Large intestine (tissue), 3 donors: ENCODE data around the gene STARD7. TPM values are rescaled to one million over a fixed set of nuclear protein-coding genes. Genes with fewer than 3 reads are reported as not detected.
"Not testable (repeated sequence)": the region's sequence is repeated elsewhere in the genome, so short reads cannot be mapped to it uniquely, and the experiment has no call there.

Experiments used
- DNase-seq, 2 donors: peaks; one replicate each; pipeline versions ENCODE4 v3.0.0 to v3.0.0-alpha.2; 2013
- H3K27ac ChIP-seq: one replicate; pipeline ENCODE4 v1.5.1; 2013; ENCODE audit warnings: low read length
- H3K27me3 ChIP-seq: 2 replicates; pipeline ENCODE4 v1.6.1; 2013; ENCODE audit warnings: low read length; ENCODE audit not compliant: control insufficient read depth, insufficient read depth
- H3K36me3 ChIP-seq: 2 replicates; pipeline ENCODE4 v1.6.1; 2013; ENCODE audit warnings: low read length; ENCODE audit not compliant: control insufficient read depth, insufficient read depth
- H3K4me1 ChIP-seq: one replicate; pipeline ENCODE4 v1.6.1; 2013; ENCODE audit warnings: low read length; ENCODE audit not compliant: control insufficient read depth, insufficient read depth
- H3K4me3 ChIP-seq: one replicate; pipeline ENCODE4 v1.5.1; 2013; ENCODE audit warnings: low read length
- H3K9me3 ChIP-seq: one replicate; pipeline ENCODE4 v1.6.1; 2013; ENCODE audit warnings: mild to moderate bottlenecking, low read depth, low read length, moderate library complexity; ENCODE audit not compliant: control insufficient read depth
- WGBS: methylation state at CpG from one replicate; pipeline ENCODE4 v1.1.5; 2013; ENCODE audit warnings: low lambda C conversion rate; ENCODE audit not compliant: insufficient coverage; 5-methylcytosine and 5-hydroxymethylcytosine counted together
- polyA plus RNA-seq: library from polyadenylated mRNA; unstranded; fragments of 120-200 nt; gene quantifications from one replicate; pipeline ENCODE4 v1.2.1, GENCODE V29; 2013

The STARD7 gene
- polyA plus RNA-seq, 1 donor: 121 TPM

DNA sequence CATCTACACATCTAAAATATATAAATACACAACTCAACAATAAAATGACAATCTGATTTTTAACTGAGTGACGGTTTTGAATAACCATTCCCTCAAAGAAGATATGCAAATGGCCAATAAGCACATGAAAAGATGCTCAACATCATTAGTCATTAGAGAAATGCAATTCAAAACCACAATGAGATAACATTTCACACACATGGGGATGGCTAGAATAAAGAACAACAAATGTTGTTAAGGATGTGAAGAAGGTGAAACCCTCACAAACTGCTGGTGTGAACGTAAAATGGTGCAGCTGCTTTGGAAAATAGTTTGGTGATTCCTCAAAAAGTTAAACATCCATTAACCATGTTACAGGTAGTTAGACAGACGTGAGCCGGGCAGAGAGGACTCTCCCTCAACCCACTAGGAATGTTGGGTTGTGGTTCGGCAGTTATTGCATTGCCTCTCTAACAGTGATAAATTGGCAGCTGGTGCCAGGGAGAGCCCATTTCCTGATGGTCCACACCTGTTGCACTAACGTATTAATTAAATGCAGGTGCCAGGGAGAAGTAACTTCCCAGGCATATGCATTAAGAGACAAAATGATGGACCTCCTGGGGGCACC lies 41.1 kb downstream of the STARD7 start:
- Histone ChIP-seq H3K4me3 (no peak overlapping the region), H3K36me3 (no peaks in the 10 kb centered on the region), H3K27ac (no peak overlapping the region), H3K9me3 (no peaks in the 10 kb centered on the region), H3K27me3 (no peaks in the 10 kb centered on the region), H3K4me1 (no peaks in the 10 kb centered on the region)
- no peak for DNase-seq
- WGBS: 80% methylated on average over 1 of the region's 6 CpGs

DNA sequence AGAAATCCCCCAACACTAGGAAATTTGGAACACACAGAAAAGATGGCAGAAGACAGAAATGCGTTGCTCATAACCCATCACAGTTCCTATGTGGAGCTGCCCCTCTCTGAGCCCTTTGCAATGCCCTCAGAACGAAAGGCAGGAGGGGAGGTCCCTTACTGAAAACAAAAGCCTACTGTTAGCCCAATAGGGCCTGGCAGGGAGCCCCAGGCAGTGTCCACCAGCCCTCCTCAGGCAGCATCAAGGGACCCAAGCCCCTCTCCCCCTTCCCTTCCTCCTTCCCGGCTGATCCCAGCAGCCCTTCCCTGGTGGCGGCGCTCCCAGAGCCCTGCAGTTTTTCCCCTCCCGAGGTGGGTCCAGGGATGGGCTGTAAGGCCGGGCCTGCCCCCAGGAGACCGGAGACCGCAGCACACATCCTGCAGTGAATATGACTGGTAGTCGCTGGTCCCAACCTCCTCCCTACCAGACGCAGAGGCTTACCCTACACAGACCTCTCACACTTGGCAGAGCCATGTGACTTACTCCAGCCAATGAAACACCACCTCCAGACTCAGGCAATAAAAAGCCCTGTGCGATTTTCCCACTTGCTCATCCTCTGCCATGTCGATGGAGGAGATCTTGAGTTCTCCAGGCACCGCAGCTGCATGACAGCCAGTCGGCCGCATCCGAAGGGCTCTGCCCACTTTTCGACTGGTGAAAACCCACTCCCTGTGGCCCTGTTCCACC lies 44.0 kb downstream of the STARD7 start:
- H3K4me3 ChIP-seq: no peak overlapping the region
- no peaks in the 10 kb centered on the region for H3K36me3 ChIP-seq
- no peak overlapping the region for H3K27ac ChIP-seq
- H3K27me3 ChIP-seq: no peaks in the 10 kb centered on the region
- no peaks in the 10 kb centered on the region for H3K9me3 ChIP-seq
- no peak for DNase-seq
- no peaks in the 10 kb centered on the region for H3K4me1 ChIP-seq
- no CpG with 5 or more reads among the region's 18 CpGs for WGBS

DNA sequence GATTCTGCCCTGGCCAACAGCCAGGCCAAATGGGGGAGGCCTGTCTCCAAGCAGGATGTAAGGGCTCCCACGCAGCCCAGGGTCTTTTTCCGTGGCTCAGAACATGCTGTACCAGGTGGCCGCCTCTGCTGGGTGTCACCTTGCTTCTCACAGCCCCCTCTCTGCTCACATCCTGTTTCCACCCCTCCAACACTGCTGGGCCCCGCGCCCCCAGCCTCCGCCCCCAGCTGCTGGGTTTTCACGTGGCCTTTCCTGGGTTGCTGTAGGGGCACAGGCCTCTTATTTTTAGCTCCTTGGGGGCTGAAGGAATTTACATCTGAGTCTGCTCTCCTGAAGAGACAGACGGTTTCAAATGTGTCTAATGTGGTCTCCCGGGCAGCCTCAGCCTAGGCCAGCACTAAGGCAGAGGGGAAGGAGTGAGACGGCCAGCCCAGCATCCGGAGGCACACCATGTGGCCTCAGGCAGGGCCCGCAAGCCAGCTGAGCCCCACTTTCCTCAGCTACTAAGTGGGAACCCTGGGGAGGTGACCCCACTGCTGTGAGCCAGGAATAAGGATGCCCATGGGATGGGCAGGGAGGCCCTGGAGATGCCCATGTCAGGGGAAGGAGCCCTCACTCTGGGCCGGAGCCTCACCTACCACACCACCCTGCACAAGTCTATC lies 44.7 kb downstream of the STARD7 start:
- Histone ChIP-seq H3K4me3 (no peak overlapping the region), H3K4me1 (no peaks in the 10 kb centered on the region), H3K27ac (no peak overlapping the region), H3K27me3 (no peaks in the 10 kb centered on the region), H3K36me3 (no peaks in the 10 kb centered on the region), H3K9me3 (no peaks in the 10 kb centered on the region)
- no CpG with 5 or more reads among the region's 13 CpGs for WGBS
- no peak for DNase-seq

DNA sequence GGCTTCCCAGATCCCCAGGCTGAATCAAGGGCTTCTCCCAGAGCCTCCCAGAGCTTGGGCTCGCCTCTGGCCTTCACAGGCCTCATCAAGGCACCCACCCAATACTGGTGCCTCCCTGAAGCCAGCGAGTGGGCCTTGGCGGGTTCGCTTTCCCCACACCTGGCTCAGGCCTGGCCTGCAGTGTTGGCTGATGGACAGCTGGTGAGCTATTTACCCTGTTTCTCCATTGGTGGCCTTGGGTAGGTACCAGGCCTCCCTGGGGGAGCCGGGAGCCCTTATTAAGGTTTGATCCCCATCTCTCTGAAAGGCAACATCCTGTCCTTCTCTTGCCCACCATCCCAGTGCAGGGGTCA lies 45.2 kb downstream of the STARD7 start:
- H3K4me3 ChIP-seq: no peak overlapping the region

DNA sequence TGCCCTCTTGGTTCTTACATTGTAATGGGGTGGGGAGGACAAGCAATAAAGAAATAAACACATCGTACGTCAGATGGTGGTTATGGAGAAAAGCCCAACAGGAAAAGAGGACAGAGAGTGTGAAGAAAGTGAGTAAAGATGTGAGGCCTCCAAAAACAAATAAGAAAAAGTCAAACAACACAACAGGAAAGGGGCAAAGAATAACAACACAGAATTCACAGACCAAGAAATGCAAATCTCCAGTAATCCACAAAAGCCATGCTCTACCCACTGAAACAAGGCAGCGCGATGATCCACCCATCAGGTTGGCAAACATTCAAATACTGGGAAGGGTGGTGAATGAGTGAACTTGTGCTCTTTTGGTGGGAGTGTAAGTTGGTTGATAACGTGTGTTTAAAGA lies 46.7 kb downstream of the STARD7 start:
- Histone ChIP-seq H3K36me3 (no peaks in the 10 kb centered on the region), H3K4me3 (no peak overlapping the region), H3K27me3 (no peaks in the 10 kb centered on the region), H3K9me3 (no peaks in the 10 kb centered on the region), H3K27ac (no peak overlapping the region), H3K4me1 (no peaks in the 10 kb centered on the region)
- 45% methylated on average over 2 of the region's 5 CpGs for WGBS
- no peak for DNase-seq

More for the DNA sequence above, 45.2 kb downstream of the STARD7 start:
- no CpG with 5 or more reads among the region's 5 CpGs for WGBS
- DNase-seq: no peak
- Histone ChIP-seq H3K36me3 (no peaks in the 10 kb centered on the region), H3K27me3 (no peaks in the 10 kb centered on the region), H3K4me1 (no peaks in the 10 kb centered on the region), H3K9me3 (no peaks in the 10 kb centered on the region), H3K27ac (no peak overlapping the region)

DNA sequence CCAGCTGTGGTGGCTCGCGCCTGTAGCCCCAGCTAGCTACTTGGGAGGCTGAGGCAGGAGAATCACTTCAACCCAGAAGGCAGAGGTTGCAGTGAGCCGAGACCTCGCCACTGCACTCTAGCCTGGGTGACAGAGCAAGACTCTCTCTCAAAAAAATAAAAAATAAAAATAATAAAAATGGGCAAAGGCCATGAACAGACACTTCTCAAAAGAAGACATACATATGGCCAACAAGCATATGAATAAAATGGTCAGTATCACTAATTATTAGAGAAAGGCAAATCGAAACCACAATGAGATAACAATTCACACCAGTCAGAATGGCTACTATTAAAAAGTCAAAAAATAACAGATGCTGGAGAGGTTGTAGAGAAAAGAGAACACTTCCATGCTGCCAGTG lies 48.3 kb downstream of the STARD7 start:
- not testable (repeated sequence) for H3K36me3 ChIP-seq, H3K4me3 ChIP-seq, H3K27me3 ChIP-seq, DNase-seq, H3K4me1 ChIP-seq, H3K27ac ChIP-seq, H3K9me3 ChIP-seq
- 80% methylated on average over 1 of the region's 5 CpGs for WGBS

DNA sequence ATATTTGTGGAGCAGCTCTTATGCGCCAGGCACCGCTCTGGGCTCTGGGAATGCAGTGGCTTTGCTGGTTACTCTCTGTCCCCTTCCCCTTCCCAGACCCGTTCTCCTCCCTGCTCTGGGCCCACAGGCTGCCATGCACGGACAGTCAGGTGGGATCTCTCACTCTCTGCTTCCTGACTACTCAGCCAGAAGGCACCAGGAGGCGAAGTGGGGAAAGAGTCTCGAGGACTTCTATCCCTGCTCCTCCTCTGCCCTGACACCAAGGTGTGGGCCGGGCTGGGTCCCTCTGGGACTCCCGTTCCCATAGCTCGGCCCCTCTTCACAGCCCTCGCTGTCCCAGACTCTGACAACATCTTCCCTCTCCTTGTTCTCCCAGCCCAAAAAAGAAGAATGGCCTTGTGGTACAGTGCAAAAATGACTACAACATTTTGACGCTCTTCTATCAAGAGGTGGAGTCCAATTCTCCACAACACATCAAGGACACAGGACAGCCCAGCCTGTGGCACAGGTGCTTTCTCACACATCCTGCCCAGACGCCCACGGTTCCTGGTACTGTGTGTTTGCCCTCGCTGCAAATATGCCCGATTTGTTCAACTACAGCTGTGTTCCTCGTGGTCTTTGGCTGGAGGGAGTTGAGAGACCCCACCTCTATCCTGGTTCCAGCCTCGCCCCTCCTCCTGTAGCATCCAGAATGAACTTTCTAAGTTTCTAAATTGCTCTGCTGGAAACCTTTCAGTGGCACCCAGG lies 49.4 kb downstream of the STARD7 start:
- no CpG with 5 or more reads among the region's 17 CpGs for WGBS
- Histone ChIP-seq H3K4me1 (no peaks in the 10 kb centered on the region), H3K4me3 (no peak overlapping the region), H3K27ac (no peak overlapping the region), H3K27me3 (no peaks in the 10 kb centered on the region), H3K9me3 (no peaks in the 10 kb centered on the region), H3K36me3 (no peaks in the 10 kb centered on the region)
- no peak for DNase-seq

DNA sequence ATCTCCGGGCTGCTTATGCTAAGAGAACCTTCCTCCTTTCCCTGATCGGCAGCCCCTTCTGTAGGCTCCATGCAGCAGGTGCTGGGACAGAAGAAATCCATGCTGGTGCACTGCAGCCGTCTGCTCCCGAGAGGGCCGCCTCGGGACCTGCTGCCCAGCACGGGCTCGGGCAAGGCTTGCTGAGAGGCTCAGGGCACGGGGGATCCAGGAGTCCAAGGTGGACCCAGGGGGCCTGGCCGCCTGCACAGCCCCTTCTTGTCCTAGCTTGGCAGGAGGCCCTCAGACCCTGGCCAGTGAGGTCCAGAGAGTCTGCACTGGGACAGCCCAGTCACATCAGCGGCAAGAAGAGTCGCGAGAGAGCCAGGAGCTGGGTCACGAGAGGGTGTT lies 50.1 kb downstream of the STARD7 start:
- Histone ChIP-seq H3K4me3 (no peak overlapping the region), H3K36me3 (no peaks in the 10 kb centered on the region), H3K4me1 (no peaks in the 10 kb centered on the region), H3K27me3 (no peaks in the 10 kb centered on the region), H3K9me3 (no peaks in the 10 kb centered on the region), H3K27ac (no peak overlapping the region)
- no peak for DNase-seq
- no CpG with 5 or more reads among the region's 14 CpGs for WGBS

DNA sequence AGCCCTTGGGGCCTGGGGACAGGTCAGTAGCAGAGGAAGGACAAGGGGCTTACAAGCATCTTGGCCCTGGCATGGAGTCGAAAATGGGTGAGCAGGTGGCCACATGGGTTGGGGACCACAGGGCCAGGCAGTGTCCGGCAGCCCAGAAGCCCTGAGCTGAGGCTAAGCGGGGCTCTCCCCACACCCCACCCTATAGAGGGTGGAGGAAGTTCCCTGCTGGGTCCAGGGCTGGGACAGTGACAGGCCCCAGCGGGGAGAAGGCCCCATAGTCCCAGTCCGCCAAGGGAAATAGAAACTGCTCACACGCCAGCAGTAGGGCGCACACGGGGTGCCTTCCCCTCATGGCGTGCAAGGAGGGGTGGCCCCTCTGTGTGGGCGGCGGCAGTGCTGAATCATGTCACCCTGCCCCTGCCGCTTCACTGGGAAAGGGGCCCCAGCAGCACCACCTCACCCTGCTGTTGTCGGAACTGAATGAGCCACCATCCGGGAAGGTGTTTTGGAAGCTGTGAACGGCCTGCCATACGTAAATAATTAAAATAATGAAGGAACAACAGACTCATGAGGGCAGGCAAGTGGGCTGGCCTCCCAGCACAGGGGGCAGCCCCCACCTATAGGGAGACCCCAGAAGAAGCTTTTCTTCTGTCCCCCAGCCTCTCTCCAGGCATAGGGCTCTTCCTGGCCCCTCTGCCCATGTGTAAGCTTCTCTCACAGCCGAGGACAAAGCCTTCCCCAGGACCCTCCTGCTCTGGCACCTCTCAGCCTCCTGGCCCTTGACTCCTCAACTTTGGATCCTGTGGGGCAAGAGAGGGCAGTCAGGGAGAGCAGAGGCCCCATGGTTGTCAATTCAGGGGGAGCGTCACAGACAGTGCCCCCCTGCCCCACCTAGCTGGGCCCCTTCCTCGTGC lies 50.7 kb downstream of the STARD7 start:
- WGBS: no CpG with 5 or more reads among the region's 19 CpGs

More for the DNA sequence above, 50.7 kb downstream of the STARD7 start:
- H3K27ac ChIP-seq: no peak overlapping the region
- DNase-seq: peak in 1 of 2 donors; percentile 77
- H3K36me3 ChIP-seq: no peaks in the 10 kb centered on the region
- H3K4me1 ChIP-seq: no peaks in the 10 kb centered on the region
- H3K9me3 ChIP-seq: no peaks in the 10 kb centered on the region
- H3K4me3 ChIP-seq: no peak overlapping the region
- H3K27me3 ChIP-seq: no peaks in the 10 kb centered on the region
